Natural killer cell (primary cell): ENCODE measurements around the gene HMCN2. TPM values are rescaled to one million over a fixed set of nuclear protein-coding genes. Genes with fewer than 3 reads are reported as not detected.
"Not testable (repeated sequence)": the region's sequence is repeated elsewhere in the genome, so short reads cannot be mapped to it uniquely, and the experiment has no call there.

Source experiments
- ATAC-seq, 3 donors: fragments of 150-1000 bp in 2 of 3; fragments of 200-7000 bp in 1 of 3; cut with Tn5 transposase; 1 replicate in 1 of 3; 2 replicates in 2 of 3; pipeline ENCODE4 v1.10.0; 2021; ENCODE audit warnings: mild to moderate bottlenecking in 2 of 3, moderate library complexity in 2 of 3
- DNase-seq, 2 donors: peaks; one replicate each; pipeline versions ENCODE4 v3.0.0 to v3.0.0-alpha.2; 2013 to 2021; ENCODE audit warnings: mixed read lengths in 1 of 2
- H3K27ac ChIP-seq: one replicate; pipeline ENCODE4 v1.5.1; 2013; ENCODE audit warnings: mild to moderate bottlenecking, low read length
- H3K27me3 ChIP-seq: one replicate; pipeline ENCODE4 v1.6.1; 2013; ENCODE audit warnings: low read length; ENCODE audit not compliant: control insufficient read depth, insufficient read depth
- H3K36me3 ChIP-seq: one replicate; pipeline ENCODE4 v1.6.1; 2013; ENCODE audit warnings: low read length; ENCODE audit not compliant: control insufficient read depth, insufficient read depth
- H3K4me1 ChIP-seq: one replicate; pipeline ENCODE4 v1.6.1; 2013; ENCODE audit warnings: low read length; ENCODE audit not compliant: control insufficient read depth, insufficient read depth
- H3K4me3 ChIP-seq: one replicate; pipeline ENCODE4 v1.5.1; 2013; ENCODE audit warnings: low read length
- H3K9me3 ChIP-seq: one replicate; pipeline ENCODE4 v1.6.1; 2013; ENCODE audit warnings: low read length; ENCODE audit not compliant: control insufficient read depth, insufficient read depth
- H3K27ac Mint-ChIP-seq, 2 donors: one replicate each; pipeline ENCODE4 v1.8.0; 2022; ENCODE audit warnings: mild to moderate bottlenecking in 2 of 2, mixed read lengths in 2 of 2, moderate library complexity in 1 of 2
- H3K27me3 Mint-ChIP-seq, 2 donors: one replicate each; pipeline ENCODE4 v1.8.0; 2022; ENCODE audit warnings: low read depth in 2 of 2, mixed read lengths in 2 of 2
- H3K36me3 Mint-ChIP-seq: one replicate; pipeline ENCODE4 v1.8.0; 2022; ENCODE audit warnings: mixed read lengths
- H3K4me1 Mint-ChIP-seq, 2 donors: one replicate each; pipeline ENCODE4 v1.8.0; 2022; ENCODE audit warnings: mixed read lengths in 2 of 2
- H3K4me3 Mint-ChIP-seq: one replicate; pipeline ENCODE4 v1.8.0; 2022; ENCODE audit warnings: mild to moderate bottlenecking, moderate library complexity, mixed read lengths
- H3K9me3 Mint-ChIP-seq, 2 donors: one replicate each; pipeline ENCODE4 v1.8.0; 2022; ENCODE audit warnings: mixed read lengths in 2 of 2
- CTCF ChIP-seq: fragments of 200-600 bp; IDR thresholded peaks from one replicate; pipeline ENCODE4 v1.8.0; 2022; ENCODE audit warnings: antibody characterized with exemption
- WGBS: methylation state at CpG from one replicate; pipeline ENCODE4 v1.1.7; 2013; ENCODE audit warnings: missing lambda C conversion rate; ENCODE audit not compliant: insufficient coverage; 5-methylcytosine and 5-hydroxymethylcytosine counted together
- intact Hi-C: fragments of 100-400 bp; cut with micrococcal nuclease; formaldehyde crosslinking; loops from one replicate; pipeline ENCODE4 v1.14.2; 2022
- total RNA-seq, 4 donors: library from RNA; stranded (reverse); fragments of 120-200 nt in 1 of 4; gene quantifications; one replicate each; pipeline versions ENCODE4 v1.2.3 to v1.2.4, GENCODE V29; 2013 to 2022

The HMCN2 gene
- total RNA-seq, 3 donors from 2014 or later (not counting 1 experiment from before 2014, with no cell fraction given), result not detected

- intact Hi-C loops, result no loop called here
- no peak for DNase-seq
- no peaks in the 10 kb centered on the region for H3K9me3 ChIP-seq
- no peaks in the 10 kb centered on the region for H3K36me3 ChIP-seq
- H3K9me3 Mint-ChIP-seq, result no peaks in the 10 kb centered on the region
- no peak overlapping the region for H3K27ac Mint-ChIP-seq
- H3K4me1 Mint-ChIP-seq, result no peaks in the 10 kb centered on the region
- H3K27me3 ChIP-seq, result peaks cover 2% of the 10 kb centered on the region
- no peak for ATAC-seq
- no peak overlapping the region for H3K27ac ChIP-seq
- no peak overlapping the region for H3K4me3 Mint-ChIP-seq
- no peak overlapping the region for H3K4me3 ChIP-seq
- no peak for TF ChIP-seq CTCF
- peaks cover 14 to 19% of the 10 kb centered on the region in 2 donors for H3K27me3 Mint-ChIP-seq
- H3K36me3 Mint-ChIP-seq, result no peaks in the 10 kb centered on the region
- 78% methylated on average over 5 of the region's 5 CpGs for WGBS
- no peaks in the 10 kb centered on the region for H3K4me1 ChIP-seq
Measured at GRCh38 chr9:130255631-130256134, 9.9 kb upstream of the HMCN2 start.

GRCh38 chr9:130256644-130257043 is 8.9 kb upstream of the HMCN2 start:
- no peaks in the 10 kb centered on the region for H3K4me1 ChIP-seq
- no peak overlapping the region for H3K4me3 ChIP-seq
- WGBS, result 86% methylated on average over 2 of the region's 2 CpGs
- H3K27ac ChIP-seq, result no peak overlapping the region
- H3K36me3 Mint-ChIP-seq, result no peaks in the 10 kb centered on the region
- no peak overlapping the region for H3K27ac Mint-ChIP-seq
- intact Hi-C loops, result no loop called here
- no peak for TF ChIP-seq CTCF
- peaks cover 14 to 16% of the 10 kb centered on the region in 2 donors for H3K27me3 Mint-ChIP-seq
- H3K4me1 Mint-ChIP-seq, result no peaks in the 10 kb centered on the region
- no peak overlapping the region for H3K4me3 Mint-ChIP-seq
- DNase-seq, result no peak
- no peaks in the 10 kb centered on the region for H3K36me3 ChIP-seq
- H3K27me3 ChIP-seq, result peaks cover 2% of the 10 kb centered on the region
- H3K9me3 ChIP-seq, result no peaks in the 10 kb centered on the region
- H3K9me3 Mint-ChIP-seq, result no peaks in the 10 kb centered on the region
- no peak for ATAC-seq

GRCh38 chr9:130258137-130258536 is 7.4 kb upstream of the HMCN2 start:
- WGBS, result 93% methylated on average over 6 of the region's 7 CpGs
- H3K9me3 ChIP-seq, ATAC-seq, H3K27me3 ChIP-seq, H3K4me3 Mint-ChIP-seq, intact Hi-C loops, DNase-seq, H3K27ac Mint-ChIP-seq, H3K36me3 Mint-ChIP-seq, H3K4me1 Mint-ChIP-seq, H3K27ac ChIP-seq, H3K4me1 ChIP-seq, H3K4me3 ChIP-seq, H3K36me3 ChIP-seq, H3K9me3 Mint-ChIP-seq: not testable (repeated sequence)
- H3K27me3 Mint-ChIP-seq, result peaks cover 16 to 18% of the 10 kb centered on the region in 2 donors

- no peak overlapping the region for H3K4me3 ChIP-seq
- DNase-seq, result no peak
- no peaks in the 10 kb centered on the region for H3K36me3 ChIP-seq
- TF ChIP-seq CTCF, result no peak
- no peak overlapping the region for H3K27ac Mint-ChIP-seq
- no peaks in the 10 kb centered on the region for H3K9me3 Mint-ChIP-seq
- H3K4me3 Mint-ChIP-seq, result no peak overlapping the region
- no peak for ATAC-seq
- H3K4me1 ChIP-seq, result no peaks in the 10 kb centered on the region
- peaks cover 21 to 27% of the 10 kb centered on the region in 2 donors for H3K27me3 Mint-ChIP-seq
- no peaks in the 10 kb centered on the region for H3K4me1 Mint-ChIP-seq
- peaks cover 8% of the 10 kb centered on the region for H3K27me3 ChIP-seq
- intact Hi-C loops, result no loop called here
- H3K36me3 Mint-ChIP-seq, result no peaks in the 10 kb centered on the region
- no peak overlapping the region for H3K27ac ChIP-seq
- WGBS, result 85% methylated on average over 3 of the region's 4 CpGs
- no peaks in the 10 kb centered on the region for H3K9me3 ChIP-seq
Measured at GRCh38 chr9:130259044-130259443, 6.5 kb upstream of the HMCN2 start.
